Brain microvascular endothelial cell (primary cell): ENCODE results near the gene TMEM144.

Source experiments
- DNase-seq: peaks from one replicate; pipeline ENCODE4 v3.0.0-alpha.2; 2020
- H3K27ac ChIP-seq: fragments of 250-450 bp; sonication (Bioruptor Pico); 2 replicates; pipeline ENCODE4 v1.5.1; 2020; ENCODE audit warnings: mild to moderate bottlenecking, moderate library complexity
- H3K27me3 ChIP-seq: fragments of 250-450 bp; sonication (Bioruptor Pico); replicated peaks from 2 replicates; pipeline ENCODE4 v1.5.1; 2020; ENCODE audit warnings: mild to moderate bottlenecking
- H3K36me3 ChIP-seq: fragments of 250-450 bp; sonication (Bioruptor Pico); replicated peaks from 2 replicates; pipeline ENCODE4 v1.5.1; 2020; ENCODE audit warnings: mild to moderate bottlenecking
- H3K4me3 ChIP-seq: 2 replicates; pipeline ENCODE4 v1.5.1; 2011; ENCODE audit warnings: low read depth, mild to moderate bottlenecking, control low read depth, low read length, moderate library complexity
- CTCF ChIP-seq: IDR thresholded peaks from 2 replicates; pipeline ENCODE4 v1.5.1; 2011; ENCODE audit warnings: low read depth, mild to moderate bottlenecking, moderate library complexity, low read length, control low read depth, inconsistent platforms; ENCODE audit errors: missing control alignments
- in situ Hi-C: cut with HindIII; loops from 2 replicates; pipeline ENCODE4 v1.10.0; 2017; ENCODE audit warnings: low sequenced_read_pairs, low pct_ligation_motif_present

Gene TMEM144

GRCh38 chr4:158236304-158237030 is 26.2 kb downstream of the TMEM144 start:
- no peak for TF ChIP-seq CTCF
- Histone ChIP-seq H3K27ac (no peak overlapping the region), H3K27me3 (no peaks in the 10 kb centered on the region), H3K36me3 (no peaks in the 10 kb centered on the region), H3K4me3 (no peak overlapping the region)
- in situ Hi-C loops: no loop called here
- DNase-seq: no peak

- TF ChIP-seq CTCF: no peak
- no peaks in the 10 kb centered on the region for H3K36me3 ChIP-seq
- in situ Hi-C loops: no loop called here
These were observed 28.3 kb downstream of the TMEM144 start for GRCh38 chr4:158238575-158238974.

GRCh38 chr4:158239196-158239595 is 28.9 kb downstream of the TMEM144 start:
- DNase-seq: no peak
- H3K4me3 ChIP-seq: no peak overlapping the region
- no peaks in the 10 kb centered on the region for H3K36me3 ChIP-seq
- in situ Hi-C loops: no loop called here
- no peak for TF ChIP-seq CTCF
- H3K27ac ChIP-seq: no peak overlapping the region
- no peaks in the 10 kb centered on the region for H3K27me3 ChIP-seq

More at GRCh38 chr4:158238575-158238974, 28.3 kb downstream of the TMEM144 start:
- DNase-seq: no peak
- H3K27me3 ChIP-seq: no peaks in the 10 kb centered on the region
- H3K4me3 ChIP-seq: no peak overlapping the region
- H3K27ac ChIP-seq: no peak overlapping the region

GRCh38 chr4:158243071-158243470 is 32.8 kb downstream of the TMEM144 start:
- Histone ChIP-seq H3K4me3 (no peak overlapping the region), H3K27me3 (no peaks in the 10 kb centered on the region), H3K27ac (no peak overlapping the region), H3K36me3 (no peaks in the 10 kb centered on the region)
- TF ChIP-seq CTCF: no peak
- in situ Hi-C loops: no loop called here
- no peak for DNase-seq

- Histone ChIP-seq H3K27me3 (no peaks in the 10 kb centered on the region), H3K4me3 (no peak overlapping the region), H3K36me3 (no peaks in the 10 kb centered on the region), H3K27ac (no peak overlapping the region)
- TF ChIP-seq CTCF: no peak
- DNase-seq: no peak
- in situ Hi-C loops: loop anchor here (25.0 kb wide), 1 partner anchor 362 kb away; no protein-coding TSS in a partner anchor
These were observed 40.0 kb downstream of the TMEM144 start for GRCh38 chr4:158250321-158250720.

- DNase-seq: peak; percentile 71
These were observed 43.2 kb downstream of the TMEM144 start for GRCh38 chr4:158253350-158253980.

More at GRCh38 chr4:158253350-158253980, 43.2 kb downstream of the TMEM144 start:
- Histone ChIP-seq H3K4me3 (no peak overlapping the region), H3K27me3 (no peaks in the 10 kb centered on the region), H3K27ac (no peak overlapping the region), H3K36me3 (no peaks in the 10 kb centered on the region)
- in situ Hi-C loops: loop anchor here (25.0 kb wide), 1 partner anchor 359 kb away; no protein-coding TSS in a partner anchor
- peak; percentile 77 for TF ChIP-seq CTCF
